GM19372 (cell line): ENCODE measurements around the gene PCYOX1L.

Experiments
- ATAC-seq: cut with Tn5 transposase; IDR thresholded peaks from one replicate; pipeline ENCODE4 v1.9.1; 2021; ENCODE audit warnings: mild to moderate bottlenecking, low read depth, moderate library complexity; ENCODE audit not compliant: unreplicated experiment

The PCYOX1L gene, protein sequence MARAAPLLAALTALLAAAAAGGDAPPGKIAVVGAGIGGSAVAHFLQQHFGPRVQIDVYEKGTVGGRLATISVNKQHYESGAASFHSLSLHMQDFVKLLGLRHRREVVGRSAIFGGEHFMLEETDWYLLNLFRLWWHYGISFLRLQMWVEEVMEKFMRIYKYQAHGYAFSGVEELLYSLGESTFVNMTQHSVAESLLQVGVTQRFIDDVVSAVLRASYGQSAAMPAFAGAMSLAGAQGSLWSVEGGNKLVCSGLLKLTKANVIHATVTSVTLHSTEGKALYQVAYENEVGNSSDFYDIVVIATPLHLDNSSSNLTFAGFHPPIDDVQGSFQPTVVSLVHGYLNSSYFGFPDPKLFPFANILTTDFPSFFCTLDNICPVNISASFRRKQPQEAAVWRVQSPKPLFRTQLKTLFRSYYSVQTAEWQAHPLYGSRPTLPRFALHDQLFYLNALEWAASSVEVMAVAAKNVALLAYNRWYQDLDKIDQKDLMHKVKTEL

DNA sequence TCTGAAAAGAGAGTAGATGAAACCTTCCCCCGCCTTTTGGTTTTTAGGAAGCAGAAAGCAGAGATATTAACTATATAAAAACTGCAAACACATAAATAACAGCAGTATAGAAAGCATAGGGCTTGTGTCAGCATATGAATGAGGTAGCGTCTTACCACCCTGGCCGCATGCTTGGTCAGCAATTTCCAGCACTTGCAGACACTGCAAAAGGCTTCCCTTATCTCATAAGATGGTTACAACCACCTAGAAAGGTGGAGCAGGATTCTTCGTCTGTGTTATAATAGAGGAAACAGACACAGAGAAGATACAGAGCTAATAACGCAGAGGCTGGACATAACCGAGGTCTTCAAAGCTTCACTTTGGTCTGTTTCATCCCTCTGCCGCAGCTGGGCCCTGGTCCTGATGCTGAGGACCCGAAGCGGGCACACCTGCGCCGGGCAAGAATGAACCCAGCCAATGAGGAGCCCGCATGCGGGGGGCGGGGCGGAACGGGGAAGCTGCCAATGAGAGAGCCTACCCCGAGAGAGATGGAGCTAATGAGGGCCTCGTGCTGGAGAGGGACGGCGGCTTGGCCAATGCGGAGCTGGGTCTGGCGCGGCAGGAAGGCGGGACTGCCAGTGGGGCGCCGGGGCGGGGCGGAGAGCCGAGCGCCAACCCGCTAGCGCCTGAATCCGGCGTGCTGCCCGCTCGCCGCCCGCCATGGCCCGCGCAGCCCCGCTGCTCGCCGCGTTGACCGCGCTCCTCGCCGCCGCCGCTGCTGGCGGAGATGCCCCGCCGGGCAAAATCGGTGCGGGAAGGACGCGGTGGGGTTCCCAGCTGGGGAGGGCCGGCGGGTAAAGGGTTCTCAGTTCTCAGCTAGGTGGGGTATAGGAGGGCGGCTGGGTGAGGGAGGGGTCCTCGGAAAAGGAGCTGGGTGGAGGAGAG, at the start of gene PCYOX1L:
PCYOX1L (plus strand) TSS at position 677 of the 924 bp plus-strand sequence; CDS start at position 700, 23 bp downstream.
- ATAC-seq: peak; percentile 99

DNA sequence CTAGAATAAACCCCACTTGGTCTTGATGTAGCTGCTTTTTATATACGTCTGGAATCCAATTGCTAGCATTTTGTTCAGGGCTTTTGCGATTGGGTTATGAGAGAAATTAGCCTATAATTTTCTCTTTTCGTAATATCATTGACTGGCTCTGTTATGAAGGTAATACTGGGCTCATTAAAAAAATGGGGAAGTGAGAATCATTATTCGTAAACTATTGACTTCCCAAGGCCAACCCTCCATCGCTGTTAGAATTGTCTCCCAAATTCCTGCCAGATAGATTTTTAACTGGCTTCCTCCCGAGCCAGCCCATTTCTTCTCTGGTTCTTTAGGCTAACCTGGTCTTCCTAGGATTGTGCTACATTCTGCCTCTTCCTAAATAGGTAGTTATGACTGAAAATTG, 48.5 kb upstream of the PCYOX1L start:
- ATAC-seq: no peak

DNA sequence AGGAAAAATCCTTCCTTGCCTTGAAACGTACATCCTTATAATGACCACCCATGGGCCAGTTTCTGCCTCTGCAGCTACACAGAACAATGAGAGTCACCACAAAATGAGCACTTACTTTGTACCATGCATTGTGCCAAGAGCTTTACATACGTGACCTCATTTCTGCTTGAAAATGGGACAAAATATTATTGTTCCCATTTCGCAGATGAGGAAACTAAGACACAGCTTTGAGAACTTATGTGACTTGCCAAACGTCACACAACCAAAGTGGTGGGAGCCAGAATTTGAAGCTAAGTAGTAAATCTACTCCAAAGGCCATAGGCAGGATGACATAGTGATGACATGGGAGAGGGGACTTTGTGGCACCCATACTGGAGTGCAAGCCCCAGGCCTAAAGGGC, 47.4 kb upstream of the PCYOX1L start:
- ATAC-seq: no peak

DNA sequence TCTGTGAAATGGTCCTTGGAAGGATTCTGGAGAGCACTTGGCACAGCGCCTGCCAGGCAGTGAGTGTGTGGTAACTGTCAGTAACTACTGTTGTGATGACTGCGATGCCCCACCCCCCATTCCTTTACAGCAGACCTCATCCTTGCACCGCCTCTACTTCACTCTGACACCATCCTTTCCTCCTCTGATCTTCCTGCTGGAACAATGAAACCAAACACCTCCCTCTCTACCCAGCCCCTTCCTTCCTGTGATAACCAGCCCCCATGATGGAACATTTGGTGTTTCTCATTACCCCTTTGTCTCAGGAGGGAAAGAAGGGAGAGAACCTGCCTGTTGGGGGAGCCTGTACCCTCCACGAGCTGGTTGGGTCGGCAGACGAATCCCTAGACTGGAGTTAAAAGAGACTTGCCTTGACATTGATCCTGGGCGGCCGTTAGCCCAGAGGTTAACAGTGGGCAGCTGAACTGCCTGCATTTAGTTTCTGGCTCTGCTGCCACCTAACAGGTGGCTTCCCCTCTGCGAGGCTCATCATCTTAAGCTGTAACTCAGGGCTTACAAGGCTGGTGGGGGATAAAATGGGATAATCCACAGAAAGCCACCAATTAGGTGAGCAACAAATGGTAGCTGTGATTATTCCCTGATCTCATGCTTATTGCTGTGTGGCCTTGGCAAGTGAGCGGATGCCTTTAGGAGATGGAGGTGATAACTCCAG, 46.7 kb upstream of the PCYOX1L start:
- ATAC-seq: no peak

DNA sequence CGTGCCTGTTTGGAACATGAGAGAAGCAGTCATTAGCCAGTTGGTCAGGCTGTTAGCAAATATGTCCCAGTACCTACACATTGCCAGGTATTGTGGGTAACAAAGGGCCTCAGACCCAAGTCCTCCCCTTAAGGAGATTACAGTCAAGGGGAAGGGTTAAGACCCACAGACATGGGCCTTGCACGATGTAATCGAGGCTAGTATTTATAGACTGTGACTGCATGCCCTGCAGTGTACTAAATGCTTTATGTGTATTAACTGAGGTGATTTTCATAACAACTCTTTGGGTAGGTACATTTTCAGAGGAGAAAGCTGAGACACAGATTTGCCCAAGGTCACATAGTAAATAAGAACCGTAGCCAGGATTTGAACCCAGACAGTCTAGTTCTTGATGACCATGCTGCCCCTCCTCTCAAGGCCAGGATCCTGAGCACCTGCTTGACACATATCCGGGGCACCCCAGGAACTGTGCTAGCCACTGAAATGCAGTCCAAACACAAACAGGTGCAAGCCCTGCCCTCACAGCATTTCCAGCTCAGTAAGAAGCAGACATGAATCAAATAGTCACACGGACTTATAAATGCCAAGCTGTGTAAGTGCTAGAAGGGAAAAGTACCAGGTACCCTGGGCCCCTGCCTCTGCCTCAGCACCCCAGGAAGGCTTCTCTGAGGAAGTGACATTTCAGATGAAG, 44.5 kb upstream of the PCYOX1L start:
- no peak for ATAC-seq

DNA sequence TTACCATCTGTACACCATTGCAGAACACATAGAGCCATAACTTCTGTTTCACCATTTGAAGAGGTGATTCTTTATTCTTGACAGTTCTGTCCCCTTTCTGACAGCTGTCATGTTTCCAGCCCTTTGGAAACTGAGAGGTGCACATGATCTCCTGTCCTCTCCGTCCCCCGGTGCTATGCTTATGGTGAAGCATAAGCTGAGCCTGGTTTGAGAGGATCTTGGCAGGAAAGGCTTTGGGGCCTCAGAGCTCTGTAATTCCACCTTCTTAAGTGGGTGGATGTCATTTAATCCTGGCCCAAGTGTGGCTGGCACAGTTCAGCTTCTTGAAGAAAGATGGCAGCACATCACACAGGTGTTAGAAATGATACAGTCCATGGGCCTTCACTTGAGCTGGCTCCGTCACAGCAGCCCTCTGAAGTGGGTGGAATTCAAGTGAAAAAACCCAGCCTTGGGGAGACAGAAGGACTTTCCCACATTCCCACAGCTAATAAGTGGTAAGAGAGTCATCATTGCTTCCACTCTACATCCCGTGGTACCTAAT, 43.2 kb upstream of the PCYOX1L start:
- no peak for ATAC-seq

DNA sequence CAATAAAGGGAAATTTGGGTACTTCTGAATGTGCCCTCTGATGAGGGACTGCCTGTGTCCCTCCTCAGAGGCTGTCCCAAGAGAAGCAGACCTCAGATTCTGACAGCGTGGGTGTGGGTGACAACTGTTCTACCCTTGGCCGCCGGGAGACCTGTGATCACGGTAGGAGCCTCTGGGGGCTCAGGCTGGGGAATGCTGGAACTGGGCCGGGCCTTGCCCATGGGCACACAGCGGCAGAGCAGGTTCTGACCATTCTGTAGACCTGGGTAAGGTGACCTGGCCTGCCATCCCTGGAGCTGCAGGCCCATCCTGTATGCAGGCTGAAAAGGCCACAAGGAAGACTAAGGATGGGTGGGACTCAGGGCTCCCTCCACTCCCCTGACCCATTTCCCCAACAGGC, 42.1 kb upstream of the PCYOX1L start:
- ATAC-seq: no peak

DNA sequence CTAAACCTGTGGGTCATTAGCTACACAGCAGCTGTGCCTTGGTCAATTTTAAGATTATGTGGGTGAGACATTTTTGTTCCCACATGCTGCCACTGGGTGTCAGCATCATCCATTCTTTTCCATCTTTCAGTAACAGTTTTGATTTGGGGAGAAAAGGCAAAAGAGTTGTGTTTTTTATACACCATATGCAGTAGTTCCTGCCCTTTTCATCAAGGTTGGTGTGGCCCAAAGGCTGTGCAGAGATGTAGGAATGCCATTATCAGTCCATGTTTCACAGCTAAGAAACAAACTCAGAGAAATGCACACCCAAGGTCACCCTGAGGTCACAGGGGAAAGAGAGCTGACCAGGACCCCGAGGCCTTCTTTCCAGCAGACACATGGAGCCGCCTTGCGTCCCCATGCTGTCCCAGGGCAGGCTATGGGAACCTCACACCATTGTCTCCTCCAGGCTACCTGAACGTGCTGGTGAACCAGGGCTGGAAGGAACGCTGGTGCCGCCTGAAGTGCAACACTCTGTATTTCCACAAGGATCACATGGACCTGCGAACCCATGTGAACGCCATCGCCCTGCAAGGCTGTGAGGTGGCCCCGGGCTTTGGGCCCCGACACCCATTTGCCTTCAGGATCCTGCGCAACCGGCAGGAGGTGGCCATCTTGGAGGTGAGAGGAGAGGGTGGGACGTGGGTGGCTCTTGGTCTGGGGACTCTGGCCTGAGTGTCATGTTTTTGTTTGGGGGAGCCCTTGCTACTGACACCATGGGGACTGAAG, 40.4 kb upstream of the PCYOX1L start:
- ATAC-seq: no peak

DNA sequence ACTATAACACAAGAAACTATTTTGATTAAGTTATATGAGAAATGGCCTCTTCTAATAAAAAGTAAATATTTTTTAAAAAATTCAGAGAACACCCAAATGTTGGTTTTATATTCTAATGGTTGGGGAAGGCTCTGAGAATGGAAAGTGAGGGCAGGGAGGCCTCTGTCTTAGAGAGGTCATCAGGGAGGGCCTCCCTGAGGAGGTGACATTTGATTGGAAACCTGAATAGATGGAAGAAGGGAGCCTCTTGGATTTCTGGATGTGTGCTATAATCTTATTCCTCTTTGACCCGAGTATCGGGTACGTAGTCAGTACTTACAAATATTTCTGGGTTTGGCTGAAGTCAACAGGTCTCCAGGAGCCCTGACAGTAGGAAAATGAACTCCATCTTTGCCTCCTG, 38.7 kb upstream of the PCYOX1L start:
- ATAC-seq: no peak

DNA sequence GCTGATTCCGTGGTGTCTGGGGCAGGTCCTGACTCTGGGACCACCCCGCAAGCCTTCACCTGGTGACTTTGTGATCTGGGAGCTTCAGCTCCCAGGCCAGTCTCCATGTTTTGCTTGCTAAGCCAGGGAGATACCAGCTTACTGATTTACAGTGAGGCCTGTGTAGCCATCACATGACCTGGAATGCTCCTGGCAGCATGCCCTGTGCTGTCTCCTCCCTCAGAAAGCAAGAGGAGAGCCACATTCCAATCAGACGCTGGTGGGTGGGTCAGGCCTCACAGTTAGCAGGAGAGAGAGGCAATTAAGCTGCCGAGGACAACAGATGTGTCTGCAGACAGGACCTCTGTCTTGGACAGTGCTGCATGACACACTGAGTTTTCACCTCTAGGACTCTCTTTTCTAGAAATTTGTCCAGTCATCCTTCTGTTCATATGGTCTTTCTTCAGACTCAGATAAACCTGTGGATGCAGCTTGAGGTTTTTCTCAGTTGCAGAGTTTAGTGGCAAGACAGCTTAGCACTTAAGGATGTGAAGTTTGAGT, 37.0 kb upstream of the PCYOX1L start:
- no peak for ATAC-seq

DNA sequence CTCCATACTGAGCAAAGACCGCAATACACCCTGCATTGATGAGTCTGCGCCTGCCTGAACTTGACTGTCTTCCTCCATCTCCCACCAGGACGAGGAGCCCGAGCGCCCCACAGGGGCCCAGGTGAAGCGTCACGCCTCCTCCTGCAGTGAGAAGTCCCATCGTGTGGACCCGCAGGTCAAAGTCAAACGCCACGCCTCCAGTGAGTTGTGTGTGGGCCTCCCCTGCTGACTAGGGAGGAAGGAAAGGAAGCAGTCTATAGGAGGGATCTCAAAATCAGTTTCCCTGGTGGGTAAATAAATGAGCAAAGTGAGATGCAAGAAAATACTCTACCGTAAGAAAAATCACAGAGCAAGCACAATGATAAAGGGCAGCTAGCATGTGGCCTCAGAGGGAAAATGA, 35.3 kb upstream of the PCYOX1L start:
- no peak for ATAC-seq

DNA sequence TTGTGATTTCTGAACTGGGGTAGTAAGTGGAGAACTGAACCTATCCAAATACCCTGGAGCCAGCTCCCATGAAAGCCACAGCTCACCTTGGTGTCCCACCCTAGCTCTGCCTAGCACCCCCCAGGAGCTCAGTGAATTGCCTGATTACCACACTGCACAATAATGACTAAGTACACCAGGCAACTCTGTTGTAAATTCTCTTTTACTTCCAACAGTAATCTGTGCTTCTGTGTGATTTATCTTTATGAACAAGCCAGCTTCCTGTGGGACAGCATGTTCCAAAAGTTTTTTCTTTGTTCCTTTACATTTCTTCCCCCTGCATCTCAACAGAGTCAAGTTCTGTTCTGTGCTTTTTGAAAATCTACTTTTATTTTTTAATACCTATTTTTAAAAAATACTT, 34.6 kb upstream of the PCYOX1L start:
- ATAC-seq: no peak

DNA sequence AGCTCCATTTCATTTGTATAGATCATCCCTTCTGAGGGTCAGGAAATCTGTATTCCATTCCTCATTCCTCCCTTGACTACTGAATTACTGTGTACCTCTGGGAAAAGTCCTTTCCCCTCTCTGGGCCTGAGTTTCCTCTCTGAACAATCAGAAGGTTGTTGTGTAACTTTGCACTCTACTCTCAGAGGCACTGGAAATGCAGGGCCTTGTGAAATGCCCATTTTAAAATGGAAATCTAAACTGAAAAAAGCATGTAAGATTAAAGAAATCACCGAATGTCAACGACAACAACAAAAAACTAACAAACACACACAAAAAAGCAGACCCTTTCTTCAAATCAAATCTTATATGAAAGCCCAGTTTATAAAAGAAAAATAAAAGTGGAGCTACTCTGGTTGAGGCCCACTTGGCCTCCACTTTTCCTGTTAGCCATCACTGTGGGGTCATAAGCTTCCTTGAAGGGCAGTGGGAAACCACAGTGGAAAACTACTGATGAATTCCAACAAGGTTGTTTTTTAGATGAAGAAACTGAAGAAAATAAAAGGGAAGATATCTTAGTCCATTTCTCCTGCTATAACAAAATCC, 34.1 kb upstream of the PCYOX1L start:
- no peak for ATAC-seq

DNA sequence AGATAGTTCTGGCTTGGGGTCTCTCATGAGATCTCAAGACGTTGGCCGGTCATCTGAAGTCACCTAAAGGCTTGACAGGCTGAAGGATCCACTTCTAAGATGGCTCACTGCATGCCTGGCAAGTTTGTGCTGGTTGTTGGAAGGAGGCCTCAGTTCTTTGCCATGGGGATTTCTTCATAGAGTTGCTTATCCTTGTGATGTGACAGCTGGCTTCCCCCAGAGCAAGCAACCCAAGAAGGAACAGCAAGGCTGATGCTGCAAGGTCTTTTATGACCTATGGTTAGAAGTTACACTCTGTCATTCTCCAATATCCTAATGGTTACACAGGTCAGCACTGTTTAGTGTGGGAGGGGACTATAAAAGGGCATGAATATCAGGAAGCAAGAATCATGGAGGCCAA, 33.2 kb upstream of the PCYOX1L start:
- no peak for ATAC-seq

DNA sequence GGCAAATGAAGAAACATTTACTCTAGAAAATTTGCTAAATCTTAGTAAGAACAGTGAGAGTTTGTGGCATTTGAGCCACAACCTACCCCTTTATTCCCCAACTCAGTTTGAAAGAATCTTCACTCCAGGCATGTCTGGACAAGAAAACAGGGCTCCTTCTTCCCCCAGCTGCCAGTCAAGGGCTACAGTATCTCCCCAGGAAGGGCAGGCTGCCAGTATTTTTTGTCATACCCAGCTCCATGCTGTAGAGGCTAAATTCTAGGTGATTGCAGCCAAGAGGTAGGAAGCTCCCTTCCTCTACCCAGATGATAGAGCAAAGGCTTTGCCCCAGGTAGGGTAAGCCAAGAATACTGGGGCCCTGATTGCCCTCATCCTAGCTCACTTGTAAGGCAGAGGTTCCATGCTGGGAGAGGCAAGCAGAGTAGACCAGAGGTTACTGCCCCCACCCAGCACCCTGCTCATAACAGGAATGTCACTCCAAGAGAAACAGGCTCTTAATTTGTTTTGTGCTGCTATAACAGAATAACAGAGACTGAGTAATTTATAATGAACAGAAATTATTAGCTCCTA, 32.6 kb upstream of the PCYOX1L start:
- ATAC-seq: no peak

DNA sequence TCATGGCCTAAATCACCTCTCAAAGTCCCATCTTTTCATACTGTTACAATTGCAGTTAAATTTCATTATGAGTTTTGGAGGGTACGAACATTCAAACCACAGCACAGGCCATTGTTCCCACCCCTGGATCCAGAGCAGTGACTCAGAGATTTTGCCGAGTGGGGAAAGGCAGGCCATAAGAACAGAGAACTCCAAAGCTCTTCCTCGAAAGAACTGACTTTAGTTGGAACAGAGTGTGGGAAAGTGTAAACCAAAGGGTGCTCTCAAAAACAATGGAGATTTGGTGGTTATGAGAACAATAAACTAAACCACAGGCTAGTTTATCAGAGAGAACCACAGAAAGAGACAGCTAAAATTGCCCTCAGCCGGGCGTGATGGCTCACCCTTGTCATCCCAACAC, 32.0 kb upstream of the PCYOX1L start:
- ATAC-seq: no peak

DNA sequence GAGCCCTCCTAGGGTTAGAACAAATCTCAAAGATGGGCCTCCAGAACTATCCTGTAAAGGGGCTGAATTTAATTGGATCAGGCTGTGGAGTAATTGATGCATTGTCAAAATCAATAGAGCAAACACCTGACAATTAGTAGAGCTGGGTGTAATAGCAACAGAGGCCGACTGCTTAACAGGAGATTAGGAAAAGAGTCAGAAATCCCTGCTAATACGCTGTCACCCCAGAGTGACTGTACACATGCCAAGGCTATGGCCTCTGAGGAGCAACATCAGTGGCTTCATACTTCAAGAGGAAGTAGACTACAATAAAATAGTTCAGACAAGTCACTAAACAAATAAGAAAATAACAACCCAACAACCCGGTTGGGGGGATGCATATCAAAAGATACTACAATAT, 31.2 kb upstream of the PCYOX1L start:
- ATAC-seq: no peak

DNA sequence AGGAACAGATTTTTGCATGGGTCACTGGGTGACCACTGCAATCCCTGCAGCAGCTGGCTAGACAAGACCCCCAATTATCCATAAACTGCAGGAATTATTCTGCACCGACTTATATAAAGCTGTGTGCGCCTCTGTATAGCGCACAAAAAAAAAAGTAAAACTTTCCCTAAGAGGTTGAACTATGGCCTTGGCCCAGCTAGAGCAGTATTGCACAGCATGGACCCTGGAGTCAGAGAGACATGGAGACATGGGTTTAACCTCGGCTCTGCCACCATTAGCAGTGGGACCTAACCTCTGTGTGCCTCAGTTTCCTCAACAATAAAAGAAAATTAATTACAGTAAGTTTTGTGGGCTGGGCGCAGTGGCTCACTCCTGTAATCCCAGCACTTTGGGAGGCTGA, 29.7 kb upstream of the PCYOX1L start:
- no peak for ATAC-seq
